Measurements from ENCODE around the gene PLOD2.

PLOD2 gene

GRCh38 chr3:146033950-146034349, 127.0 kb downstream of the PLOD2 start:
- no peak for DNase-seq

- no peak for DNase-seq
Observed at GRCh38 chr3:146026547-146026946, 134.4 kb downstream of the PLOD2 start.

GRCh38 chr3:146024260-146024659, 136.7 kb downstream of the PLOD2 start:
- DNase-seq = no peak

GRCh38 chr3:146020969-146021368, 140.0 kb downstream of the PLOD2 start:
- no peak for DNase-seq

- DNase-seq = no peak
Observed at GRCh38 chr3:146019508-146019907, 141.5 kb downstream of the PLOD2 start.

Measured in fibroblast of skin of right biceps (primary cell).